Activated gamma-delta T cell treated with Interleukin-2 at 50 U/mL for 16 hours (primary cell): Measurements from ENCODE around the gene AIRE.
"Not testable (repeated sequence)": the region's sequence is repeated elsewhere in the genome, so short reads cannot be mapped to it uniquely, and the experiment has no call there.

ENCODE experiments used
- DNase-seq: peaks from one replicate; pipeline ENCODE4 v3.0.0-alpha.2; 2020

The AIRE gene

DNA sequence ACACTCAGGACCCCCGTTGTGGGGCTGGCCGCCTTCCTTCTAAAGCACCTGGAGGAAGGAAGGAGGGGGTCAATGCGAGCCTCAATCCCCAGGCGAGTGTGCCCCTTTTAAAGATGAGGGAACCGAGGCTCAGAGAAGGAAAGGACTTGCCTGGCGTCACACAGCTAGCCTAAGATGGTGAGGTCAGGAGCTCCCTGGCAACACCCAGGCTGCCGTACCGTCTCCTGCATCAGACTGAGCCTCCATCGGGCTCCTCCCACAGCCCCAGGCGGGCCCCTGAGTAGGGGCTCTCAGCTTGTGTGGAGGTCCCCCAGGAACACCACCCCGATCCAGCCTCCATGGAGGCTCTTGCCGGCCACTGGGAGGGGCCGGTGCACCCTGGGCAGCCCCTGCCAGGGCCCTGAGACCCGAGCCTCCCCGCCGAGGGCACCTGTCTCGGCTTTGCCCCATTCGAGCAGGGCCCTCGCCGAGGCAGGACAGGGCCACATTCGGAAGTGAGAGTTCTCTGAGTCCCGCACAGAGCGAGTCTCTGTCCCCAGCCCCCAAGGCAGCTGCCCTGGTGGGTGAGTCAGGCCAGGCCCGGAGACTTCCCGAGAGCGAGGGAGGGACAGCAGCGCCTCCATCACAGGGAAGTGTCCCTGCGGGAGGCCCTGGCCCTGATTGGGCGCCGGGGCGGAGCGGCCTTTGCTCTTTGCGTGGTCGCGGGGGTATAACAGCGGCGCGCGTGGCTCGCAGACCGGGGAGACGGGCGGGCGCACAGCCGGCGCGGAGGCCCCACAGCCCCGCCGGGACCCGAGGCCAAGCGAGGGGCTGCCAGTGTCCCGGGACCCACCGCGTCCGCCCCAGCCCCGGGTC, at the start of gene AIRE:
TSS of gene AIRE (plus strand) at position 739 of the 855 bp plus-strand sequence. CDS start 131 bp downstream, outside the sequence.
- no peak for DNase-seq

DNA sequence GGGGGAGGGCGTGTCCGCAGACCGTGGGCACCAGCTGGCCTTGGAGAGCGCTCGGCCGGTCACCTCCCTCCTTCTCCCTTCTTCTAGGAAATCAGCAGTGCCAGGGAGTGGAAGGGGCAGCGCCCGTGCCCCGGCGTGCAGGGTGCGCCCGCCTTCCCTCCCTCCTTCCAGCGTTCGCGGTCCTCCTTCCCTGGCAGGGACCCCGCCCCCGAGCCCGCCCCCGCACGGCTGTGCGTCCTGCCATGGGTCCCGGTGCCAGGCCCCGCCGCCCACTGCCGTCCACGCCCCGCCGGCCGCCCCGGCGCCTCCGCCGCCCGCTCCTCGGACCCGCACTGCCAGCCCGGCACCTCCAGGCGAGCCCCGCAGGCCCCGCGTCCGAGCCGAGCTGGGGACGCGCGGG, 45.3 kb upstream of the AIRE start:
- not testable (repeated sequence) for DNase-seq

DNA sequence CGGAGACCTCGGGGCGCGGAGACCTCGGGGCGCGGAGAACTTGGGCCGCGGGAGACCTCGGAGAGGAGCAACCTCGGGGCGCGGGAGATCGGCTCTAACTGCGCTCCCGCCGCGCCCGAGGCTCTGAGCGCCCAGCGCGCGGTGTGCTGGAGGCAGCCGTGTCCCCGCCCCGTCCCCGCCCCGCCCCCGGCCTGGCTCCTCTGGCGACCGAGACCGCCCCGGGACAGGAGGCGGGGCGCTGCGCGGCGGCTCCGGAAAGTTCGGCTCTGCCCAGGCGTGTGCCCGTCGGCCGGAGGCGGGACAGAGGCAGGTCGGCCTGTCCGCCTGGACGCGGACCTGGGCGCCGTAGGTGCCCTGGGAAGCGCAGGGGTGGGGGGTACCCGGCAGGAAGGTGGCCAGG, 44.8 kb upstream of the AIRE start, which contains the start of gene ICOSLG:
TSS of gene ICOSLG (minus strand) at position 102 of the 400 bp plus-strand sequence. CDS start 126 bp downstream, outside the sequence.
- not testable (repeated sequence) for DNase-seq

DNA sequence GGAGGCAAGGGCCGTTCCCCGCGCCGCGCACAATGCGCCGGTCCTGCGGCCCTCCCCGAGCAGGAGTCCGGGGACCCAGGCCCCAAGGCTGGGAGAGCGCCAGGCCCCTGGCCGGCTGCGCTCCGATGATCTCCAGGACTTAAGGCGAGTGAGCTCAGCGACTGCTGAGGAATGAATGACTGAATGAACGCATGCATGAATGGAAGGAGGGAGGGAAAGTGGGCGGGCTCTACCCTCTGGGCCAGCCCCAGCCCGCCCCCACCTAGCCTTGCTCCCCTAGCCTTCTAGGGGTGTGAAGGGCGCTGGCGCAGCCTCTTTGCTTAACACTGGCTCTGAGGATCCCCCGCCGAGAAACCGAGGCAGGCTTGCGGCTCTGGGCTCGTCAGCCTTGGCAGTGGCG, 44.4 kb upstream of the AIRE start:
- not testable (repeated sequence) for DNase-seq

DNA sequence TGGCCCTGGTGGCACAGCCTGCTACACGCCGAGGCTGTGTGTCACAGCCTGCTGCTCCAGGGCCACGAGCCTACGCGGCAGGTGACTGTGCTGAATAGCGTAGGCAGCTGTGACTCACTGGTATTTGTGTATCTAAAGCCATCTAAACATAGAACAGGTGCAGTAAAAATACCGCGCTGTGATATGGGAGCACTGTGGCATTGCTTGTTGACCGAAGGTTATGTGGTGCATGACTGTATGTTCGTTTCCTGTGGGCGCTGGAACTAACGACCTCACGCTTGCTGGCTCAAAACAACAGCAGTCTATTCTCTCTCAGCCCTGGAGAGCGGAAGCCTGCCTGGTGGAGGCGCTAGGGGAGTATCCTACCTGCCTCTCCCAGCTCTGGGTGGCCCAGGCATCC, 41.7 kb upstream of the AIRE start:
- DNase-seq: not testable (repeated sequence)

DNA sequence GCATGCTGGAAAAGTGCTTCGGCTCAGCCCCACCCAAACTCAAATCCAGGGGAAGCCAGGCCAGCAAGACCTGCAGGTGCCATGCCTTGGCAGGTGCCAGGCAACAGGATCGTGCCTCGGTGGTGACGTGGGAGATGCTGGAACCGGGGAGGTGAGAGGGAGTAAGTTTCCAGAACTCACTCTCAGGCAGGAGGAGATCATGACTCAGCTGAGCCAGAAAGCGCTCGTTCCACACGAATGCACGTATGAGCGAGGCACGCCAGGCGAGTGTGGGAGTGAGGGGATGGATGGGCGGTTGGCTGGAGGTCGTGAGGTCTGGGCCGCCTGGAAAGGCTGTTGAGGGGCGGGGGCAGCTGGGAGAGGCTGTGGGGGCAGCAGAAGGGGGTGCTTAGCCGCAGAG, 37.8 kb upstream of the AIRE start:
- not testable (repeated sequence) for DNase-seq

DNA sequence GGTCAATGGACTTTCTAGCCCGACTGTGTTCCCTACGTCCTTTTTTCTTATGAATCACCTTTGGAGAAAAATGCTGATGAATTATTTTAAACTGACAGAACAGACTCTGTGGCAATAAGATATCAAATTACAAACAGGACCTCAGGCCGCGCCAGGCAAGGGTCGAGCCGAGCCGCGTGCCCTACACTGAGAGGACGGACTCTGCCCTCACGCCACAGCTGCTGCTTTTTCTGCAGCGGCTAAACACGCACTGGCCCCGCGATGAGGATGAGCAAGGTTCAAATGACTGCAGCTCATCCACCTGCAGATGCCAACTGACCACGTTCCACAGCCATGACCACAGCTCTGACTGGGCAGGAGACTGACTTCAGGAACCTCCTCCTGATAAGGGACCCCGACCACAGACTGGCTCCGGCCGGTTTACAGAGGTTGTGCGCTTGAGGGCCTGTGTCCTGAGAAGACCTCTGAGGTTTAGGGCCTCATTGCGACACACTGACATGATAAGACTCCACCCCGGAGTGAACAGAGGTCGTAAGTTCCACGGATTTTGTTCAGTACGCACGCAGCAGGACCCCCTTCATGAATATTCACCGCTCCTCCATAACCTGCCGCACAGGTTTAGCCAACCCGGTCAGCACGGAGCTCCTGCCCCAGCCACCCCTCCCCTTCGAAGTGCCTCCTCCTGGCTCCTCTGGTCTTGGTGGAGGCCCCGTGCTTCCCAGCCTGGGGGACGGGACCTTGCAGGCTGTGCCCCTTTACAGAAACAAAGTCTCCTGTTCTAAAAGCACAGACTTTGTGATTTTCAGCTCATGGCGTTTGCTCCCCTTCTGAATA, 36.3 kb upstream of the AIRE start:
- DNase-seq: not testable (repeated sequence)

DNA sequence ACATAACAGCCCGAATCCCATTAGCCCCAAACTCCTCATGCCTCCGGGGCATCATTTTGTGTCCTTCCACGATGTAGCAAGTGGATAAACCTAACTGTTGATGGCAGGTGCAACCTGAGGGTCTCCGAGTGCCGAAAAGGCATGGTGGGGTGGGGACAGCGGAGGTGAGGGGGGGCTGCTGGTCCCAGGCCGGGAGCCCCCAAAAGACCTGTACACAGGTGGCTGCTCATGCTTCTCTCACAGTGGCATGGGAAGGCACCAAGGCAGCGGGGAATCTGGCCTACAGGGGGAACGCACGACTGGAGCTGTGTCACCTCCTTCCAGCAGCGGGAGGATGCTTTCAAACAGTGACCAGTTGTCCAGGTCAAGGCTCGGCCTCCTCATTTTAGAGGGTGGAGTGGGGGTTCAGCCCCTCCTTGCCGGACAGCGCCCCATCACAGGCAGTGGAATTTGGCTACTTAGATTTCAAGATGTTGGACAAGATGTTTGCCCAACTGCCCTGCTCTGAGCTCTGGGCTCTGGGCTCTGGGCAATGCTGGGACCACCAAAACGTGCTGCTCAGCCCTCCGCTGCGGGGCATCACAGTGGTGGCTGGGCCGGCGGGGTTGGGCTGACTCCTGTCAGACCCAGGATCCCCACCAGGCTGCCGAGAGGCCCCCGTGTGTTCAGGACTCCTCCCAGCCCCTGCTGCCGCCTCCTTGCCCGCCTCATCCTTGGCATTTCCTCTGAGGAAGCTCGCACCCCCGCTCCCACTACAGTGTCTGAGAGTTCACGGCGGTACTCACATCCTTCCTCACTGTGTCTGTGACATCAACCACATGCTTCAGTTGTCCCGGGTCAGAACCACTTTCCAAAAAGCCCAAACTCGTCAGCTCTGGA, 31.6 kb upstream of the AIRE start:
- no peak for DNase-seq

DNA sequence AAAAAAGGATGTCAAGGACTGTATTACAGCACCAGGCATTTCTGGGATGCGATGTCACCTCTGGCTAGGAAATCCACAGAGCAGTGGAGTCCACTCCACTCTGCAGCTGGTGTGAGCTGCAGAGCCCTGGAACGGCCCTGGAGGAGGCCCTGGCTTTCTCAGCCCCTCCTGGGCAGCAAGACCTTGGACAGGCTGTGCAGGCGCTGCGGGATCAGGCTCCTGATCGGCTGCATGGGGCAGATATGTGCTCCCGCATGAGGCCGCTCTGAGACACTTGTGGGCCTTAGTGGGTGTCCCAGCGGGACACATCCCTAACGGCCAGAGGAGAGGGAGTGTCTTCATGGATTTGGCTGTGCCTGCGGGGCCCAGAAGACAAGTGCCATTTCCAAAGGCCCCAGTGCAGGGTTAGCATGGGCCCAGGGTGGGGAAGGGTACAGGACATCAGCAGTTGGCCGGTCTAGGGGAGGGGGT, 30.1 kb upstream of the AIRE start:
- no peak for DNase-seq

DNA sequence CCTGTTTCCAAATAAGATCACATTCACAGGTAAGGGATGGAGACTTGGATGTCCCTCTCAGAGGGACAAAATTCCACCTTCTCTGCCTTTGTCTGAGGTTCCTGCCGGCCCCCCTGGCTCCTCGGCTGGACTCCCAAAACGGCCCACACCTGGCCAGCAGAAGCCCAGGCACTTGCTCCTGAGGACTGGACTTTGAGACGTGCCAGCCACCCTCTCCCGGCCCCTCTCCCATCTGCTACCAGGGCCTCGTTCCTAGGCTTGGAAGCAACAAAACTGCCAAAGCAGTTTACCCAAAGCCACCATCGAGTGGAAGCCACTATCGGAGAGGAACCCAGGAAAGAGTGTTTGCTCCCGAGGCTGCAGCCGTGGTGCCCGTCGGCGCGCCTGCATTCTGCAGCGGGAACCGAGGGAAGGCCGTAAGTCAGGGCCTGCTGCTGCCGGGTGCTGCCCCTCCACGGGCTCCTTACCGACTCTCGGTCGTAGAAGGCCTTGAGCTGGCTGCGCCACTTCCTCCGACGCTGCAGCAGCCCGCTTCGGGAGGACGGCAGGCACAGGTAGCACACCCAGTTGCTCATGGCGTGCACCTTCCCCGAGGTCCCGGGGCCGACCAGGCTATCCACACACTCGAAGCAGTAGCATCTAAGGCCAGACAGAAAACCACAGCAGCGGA, 27.5 kb upstream of the AIRE start:
- no peak for DNase-seq

DNA sequence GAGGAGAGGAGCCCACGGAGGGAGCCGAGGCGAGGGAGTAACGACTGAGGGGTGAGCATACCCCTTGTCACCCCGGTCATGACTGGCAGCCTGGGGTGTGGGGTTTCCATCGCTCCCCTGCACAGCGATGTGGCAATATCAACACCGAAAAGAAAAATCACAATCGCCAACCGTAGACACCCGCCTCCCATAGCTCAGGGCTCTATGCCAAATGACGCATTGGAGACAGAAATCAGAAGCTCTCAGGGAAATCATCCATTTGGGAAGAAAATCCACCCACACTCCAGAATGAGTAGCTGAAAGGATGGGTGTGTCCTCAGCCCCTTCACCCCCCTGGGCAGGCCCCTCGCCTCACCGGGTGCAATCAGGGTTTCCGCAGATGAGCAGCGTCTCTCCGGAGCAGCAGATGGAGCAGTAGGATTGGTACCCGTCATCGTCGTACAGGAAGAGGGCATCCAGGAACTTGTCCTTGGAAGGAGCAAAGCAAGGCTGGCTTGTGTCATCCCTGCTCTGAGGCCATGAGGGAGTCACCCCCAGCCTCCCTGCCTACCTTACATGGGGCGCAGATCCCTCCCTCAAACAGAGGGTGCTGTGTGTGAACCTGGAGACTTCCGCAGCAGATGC, 26.5 kb upstream of the AIRE start:
- DNase-seq: no peak

DNA sequence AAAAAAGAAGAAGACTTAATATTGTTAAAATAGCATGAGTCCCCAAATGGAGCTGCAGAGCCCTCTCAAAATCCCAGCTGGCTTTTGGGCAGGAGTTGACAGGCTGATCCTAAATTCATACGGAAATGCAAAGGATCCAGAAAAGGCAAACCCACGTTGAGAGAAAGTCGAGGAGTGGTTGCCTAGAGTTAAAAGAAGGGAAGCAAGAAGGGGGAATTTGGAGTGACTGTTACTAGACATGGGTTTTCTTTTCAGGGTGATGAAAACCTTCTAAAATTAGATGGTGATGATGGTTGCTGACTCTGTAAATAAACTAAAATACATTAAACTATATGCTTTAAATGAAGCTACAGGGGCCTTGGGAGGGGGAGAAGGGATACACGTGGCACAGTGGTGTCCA, 25.6 kb upstream of the AIRE start:
- no peak for DNase-seq

DNA sequence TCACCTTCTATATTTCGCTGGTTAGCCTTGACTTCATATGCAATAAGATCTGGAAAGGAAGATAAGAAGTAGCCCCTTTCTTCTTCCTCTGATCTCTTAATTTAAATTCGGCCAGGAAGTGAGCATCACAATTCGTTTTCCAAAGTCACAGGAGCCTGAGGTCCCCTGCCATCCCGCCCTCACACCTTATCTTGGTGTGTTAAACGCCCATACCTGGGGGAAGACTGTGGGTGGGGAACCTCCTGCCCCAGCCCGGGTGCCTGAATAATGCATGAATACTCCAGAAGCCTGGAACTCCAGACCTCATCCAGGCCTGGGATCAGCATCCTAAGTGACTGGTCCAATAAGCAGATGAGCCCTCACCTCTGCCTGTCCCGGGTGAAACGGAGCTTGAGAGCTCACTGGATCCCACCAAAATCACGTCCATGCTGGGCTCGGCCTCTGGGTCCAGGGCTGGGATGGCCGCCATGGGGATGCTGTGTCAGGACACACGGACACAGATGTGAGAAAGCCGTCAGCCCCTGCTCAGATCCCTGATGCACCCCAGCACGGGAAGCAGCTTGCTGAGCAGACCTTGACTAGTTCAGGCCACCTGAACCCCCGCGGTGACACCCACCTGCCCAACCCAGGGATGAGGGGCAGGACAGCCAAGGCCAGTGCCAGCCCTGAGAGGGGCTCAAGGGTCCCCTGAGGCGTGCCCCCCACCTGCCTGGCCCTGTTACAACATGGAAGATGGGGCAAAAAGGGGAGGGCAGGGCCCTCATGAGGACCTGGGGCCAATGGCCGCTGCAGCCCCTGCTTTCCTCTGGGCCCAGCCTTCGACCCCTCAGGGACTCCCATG, 24.7 kb upstream of the AIRE start:
- DNase-seq: no peak

DNA sequence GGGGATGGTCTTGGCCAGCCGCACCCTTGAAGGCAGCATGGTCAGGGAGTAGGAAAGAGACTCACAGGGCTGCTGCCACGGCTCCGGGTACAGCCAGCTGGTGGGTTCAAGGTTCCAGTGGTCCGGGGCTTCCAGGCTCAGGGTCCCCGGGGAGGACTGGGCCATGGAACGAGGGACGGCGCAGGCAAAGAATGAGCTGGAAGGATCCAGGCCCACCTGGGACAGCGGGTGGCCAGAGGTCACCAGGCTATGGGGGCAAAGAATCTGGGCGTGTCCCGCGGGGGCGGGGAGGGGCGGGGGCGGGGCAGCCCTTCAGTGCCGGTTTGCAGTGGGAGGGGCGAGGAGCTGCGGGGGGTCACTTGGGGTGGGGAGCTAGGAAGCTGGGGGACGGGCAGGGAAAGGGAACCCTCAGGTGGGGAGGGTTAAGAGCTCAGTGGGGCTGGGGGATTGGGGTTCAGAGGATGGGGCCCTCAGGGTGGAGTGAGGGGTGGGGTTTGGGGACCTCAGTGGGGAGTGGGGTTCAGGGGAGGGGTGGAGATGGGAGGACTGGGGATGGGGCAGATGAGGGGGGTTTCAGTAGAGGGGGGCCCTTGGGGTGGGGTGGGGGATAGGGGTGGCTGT, 23.9 kb upstream of the AIRE start, which contains the start of gene DNMT3L:
TSS of gene DNMT3L (minus strand) at position 223 of the 621 bp plus-strand sequence. CDS start 638 bp downstream, outside the sequence.
- DNase-seq: no peak

DNA sequence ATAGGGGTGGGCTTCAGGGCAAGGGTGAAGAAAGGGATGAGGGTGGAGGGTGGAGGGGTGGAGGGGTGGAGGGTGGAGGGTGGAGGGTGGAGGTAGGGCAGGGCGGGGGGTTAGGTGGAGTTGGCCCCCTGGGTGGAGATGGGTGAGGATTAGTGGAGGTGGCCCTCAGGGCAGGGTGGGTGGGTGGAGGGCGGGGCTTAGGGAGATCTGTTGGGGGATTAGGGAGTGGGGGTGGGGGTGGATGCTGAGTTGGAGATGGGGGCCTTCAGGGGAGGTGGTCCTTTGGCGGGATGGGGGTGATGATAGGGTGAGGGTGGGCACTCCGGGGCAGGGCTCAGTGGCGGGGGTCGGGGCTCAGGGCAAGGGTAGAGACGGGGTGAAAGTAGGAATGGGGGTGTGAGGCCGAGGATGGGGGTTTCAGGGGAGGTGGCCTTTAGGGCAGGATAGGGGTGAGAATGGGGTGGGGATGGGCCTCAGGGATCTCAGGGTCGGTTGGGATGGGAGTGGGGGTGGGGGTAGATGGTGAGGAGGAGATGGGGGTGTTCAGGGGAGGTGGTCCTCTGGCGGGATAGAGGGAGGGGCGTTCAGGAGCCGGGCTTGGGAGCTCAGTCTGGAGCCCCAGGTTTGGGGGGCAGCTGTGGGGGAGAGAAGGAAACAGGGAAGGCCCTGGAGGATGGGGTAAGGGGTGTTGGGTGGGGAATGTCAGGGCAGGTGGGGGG, 23.2 kb upstream of the AIRE start:
- DNase-seq: no peak

DNA sequence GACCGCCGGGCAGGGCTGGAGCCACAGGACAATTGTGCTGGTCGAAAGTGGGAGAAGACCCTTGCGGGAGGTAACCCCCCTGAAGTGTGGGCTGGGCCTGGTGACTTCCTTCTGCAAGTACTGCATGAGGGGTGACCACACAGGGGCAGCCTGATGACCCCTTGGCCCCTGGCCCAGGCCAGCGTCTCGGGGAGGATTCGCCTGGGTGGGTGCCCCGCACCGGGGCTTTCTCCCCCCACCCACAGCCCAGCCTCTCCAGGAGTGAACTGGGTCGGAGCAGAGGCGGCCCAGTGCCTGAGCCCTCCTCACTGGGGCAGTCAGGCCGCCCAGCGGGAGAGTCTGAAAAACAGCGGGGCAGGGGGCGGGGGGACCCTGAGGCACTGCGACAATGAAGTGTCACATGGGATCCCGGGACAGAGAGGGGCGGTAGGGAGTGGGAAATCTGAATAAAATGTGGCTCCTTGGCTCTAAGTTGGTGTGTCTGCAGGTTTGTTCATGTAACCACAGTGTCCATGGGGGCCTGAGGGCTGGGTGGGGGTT, 22.4 kb upstream of the AIRE start:
- no peak for DNase-seq

DNA sequence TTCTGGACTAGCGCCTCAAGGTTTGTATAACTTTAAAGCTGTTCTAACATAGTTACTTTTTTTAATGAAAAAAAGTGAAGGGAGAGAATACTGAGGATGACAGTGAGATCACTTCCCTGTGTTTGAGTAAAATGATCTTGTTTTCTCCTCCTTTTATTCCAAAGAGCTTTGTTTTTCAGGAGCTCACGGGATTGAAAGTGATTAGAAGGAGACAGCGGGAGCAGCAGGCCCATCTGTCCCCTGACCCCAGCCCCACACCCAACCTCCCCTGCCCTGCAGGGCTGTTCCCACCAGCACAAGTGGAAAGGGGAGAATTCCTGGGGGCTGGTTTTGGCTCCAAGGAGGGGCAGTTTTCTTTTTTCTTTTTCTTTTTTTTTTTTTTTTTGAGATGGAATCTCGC, 21.9 kb upstream of the AIRE start:
- no peak for DNase-seq

DNA sequence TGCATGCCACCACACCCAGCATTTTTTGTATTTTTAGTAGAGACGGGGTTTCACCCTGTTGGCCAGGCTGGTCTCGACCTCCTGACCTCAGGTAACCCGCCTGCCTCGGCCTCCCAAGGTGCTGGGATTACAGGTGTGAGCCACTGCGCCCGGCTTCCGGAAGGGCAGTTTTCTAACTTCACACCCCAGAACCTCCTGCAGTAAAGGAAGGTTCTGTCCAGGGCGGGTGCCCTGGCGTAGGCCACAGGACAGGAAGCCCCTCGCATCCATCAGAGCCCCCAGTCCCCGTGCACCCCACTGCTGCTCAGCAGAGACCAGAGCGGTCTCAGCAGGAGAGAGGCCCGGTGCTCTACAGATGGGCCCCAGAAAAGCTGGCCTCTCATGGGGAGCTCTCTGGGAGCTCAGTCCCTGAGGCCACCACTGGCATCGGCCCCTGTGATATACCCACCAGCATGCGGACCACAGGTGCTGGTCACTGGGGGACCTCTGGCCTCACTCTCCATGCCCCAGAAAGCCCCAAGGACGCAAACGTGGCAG, 19.9 kb upstream of the AIRE start:
- no peak for DNase-seq
